Mammary epithelial cell (primary cell): ENCODE measurements around the gene MS4A12.

Source experiments
- CTCF ChIP-seq, 2 donors: IDR thresholded peaks in 1 of 2; conservative IDR thresholded peaks in 1 of 2; 2 replicates each; pipeline ENCODE4 v1.5.1; 2011 to 2012; ENCODE audit warnings: inconsistent platforms in 2 of 2, low read length in 2 of 2, mild to moderate bottlenecking in 2 of 2, control low read depth in 1 of 2, low read depth in 1 of 2; ENCODE audit not compliant: insufficient read depth in 1 of 2; ENCODE audit errors: extremely low read depth in 1 of 2
- EZH2 ChIP-seq: IDR thresholded peaks from 2 replicates; pipeline ENCODE4 v1.6.1; 2012; ENCODE audit warnings: low read length, inconsistent platforms, borderline replicate concordance

GRCh38 chr11:60447846-60448245 lies 44.7 kb upstream of the MS4A12 start:
- no peak for TF ChIP-seq CTCF (conservative IDR thresholded peaks at IDR 0.05 in 1 of 2, IDR thresholded peaks at IDR 0.05 in 1 of 2; ENCODE audit: extremely low read depth in 1 of 2, insufficient read depth in 1 of 2, low read depth in 1 of 2, low read length in 2 of 2)
- TF ChIP-seq EZH2, result no peak
